Esophagus squamous epithelium (tissue), 5 donors: ENCODE measurements around the gene HSH2D. TPM values are rescaled to one million over a fixed set of nuclear protein-coding genes. Genes with fewer than 3 reads are reported as not detected.

ENCODE experiments used
- DNase-seq: peaks from one replicate; lab custom pipeline; 2025; lab: John Stamatoyannopoulos, UW
- H3K27ac ChIP-seq, 4 donors: fragments of 200-600 bp; sonication (generic); one replicate each; pipeline ENCODE4 v1.5.1; 2016 to 2019; ENCODE audit warnings: mild to moderate bottlenecking in 1 of 4
- H3K27me3 ChIP-seq, 4 donors: fragments of 200-600 bp; sonication (generic); 1 replicate in 3 of 4; 2 replicates in 1 of 4; pipeline versions ENCODE4 v1.5.1 to v1.6.0; 2017 to 2021; ENCODE audit warnings: antibody characterized with exemption in 1 of 4
- H3K36me3 ChIP-seq, 3 donors: fragments of 200-600 bp; sonication (generic); one replicate each; pipeline ENCODE4 v1.5.1; 2016 to 2019
- H3K4me1 ChIP-seq, 3 donors: fragments of 200-600 bp; sonication (generic); one replicate each; pipeline ENCODE4 v1.5.1; 2017 to 2019
- H3K4me3 ChIP-seq, 4 donors: fragments of 200-600 bp; sonication (generic); 1 replicate in 3 of 4; 2 replicates in 1 of 4; pipeline ENCODE4 v1.5.1; 2016 to 2019; ENCODE audit warnings: mild to moderate bottlenecking in 2 of 4, moderate library complexity in 1 of 4
- H3K9me3 ChIP-seq, 3 donors: fragments of 200-600 bp; sonication (generic); one replicate each; pipeline ENCODE4 v1.5.1; 2016 to 2019
- CTCF ChIP-seq, 6 experiments: fragments of 450-650 bp in 4 of 6; fragments of 200-600 bp in 2 of 6; sonication (generic) in 2 of 6; IDR thresholded peaks; one replicate each; pipeline ENCODE4 v1.5.1; 2016 to 2019; ENCODE audit warnings: antibody characterized with exemption in 6 of 6, mild to moderate bottlenecking in 4 of 6, moderate library complexity in 4 of 6
- POLR2A ChIP-seq, 4 donors: fragments of 450-650 bp; IDR thresholded peaks; one replicate each; pipeline ENCODE4 v1.6.1; 2017; ENCODE audit warnings: antibody characterized with exemption in 4 of 4, mild to moderate bottlenecking in 4 of 4, moderate library complexity in 3 of 4
- WGBS, 2 donors: methylation state at CpG; one replicate each; pipeline ENCODE4 v1.1.5; 2018; 5-methylcytosine and 5-hydroxymethylcytosine counted together
- intact Hi-C: fragments of 100-400 bp; cut with DNase I; formaldehyde crosslinking; loops from one replicate; pipeline ENCODE4 v1.15.0; 2022
- total RNA-seq, 4 donors: library from RNA; depleted of rRNA; stranded (reverse); fragments of >200 nt; gene quantifications; one replicate each; pipeline ENCODE4 v1.1.0, GENCODE V29; 2016
- donor health status: DM: yes; HTN: yes; CAD: no.

HSH2D gene
- total RNA-seq, 4 donors from 2014 or later = 0.31 to 1.1 (median 0.41) TPM; not detected in 1

- WGBS, 2 donors = 17 to 18% methylated on average over 3 of the region's 3 CpGs
- DNase-seq = no peak
- TF ChIP-seq CTCF (IDR thresholded peaks at IDR 0.05) = no peak
- TF ChIP-seq POLR2A (IDR thresholded peaks at IDR 0.05) = no peak
- H3K9me3 ChIP-seq = no peaks in the 10 kb centered on the region
- H3K4me1 ChIP-seq = peaks cover 5 to 17% (median 7%) of the 10 kb centered on the region in 3 donors
- no peak overlapping the region for H3K4me3 ChIP-seq
- peaks cover 11 to 33% (median 25%) of the 10 kb centered on the region in 3 donors for H3K36me3 ChIP-seq
- no peaks in the 10 kb centered on the region for H3K27me3 ChIP-seq
- intact Hi-C loops = no loop called here
- peak overlapping the region; percentile 24 to 58 (median 42) for H3K27ac ChIP-seq
Observed at GRCh38 chr19:16106121-16106520, 37.4 kb upstream of the HSH2D start.

- H3K9me3 ChIP-seq = no peaks in the 10 kb centered on the region
- peak in 2 of 4 donors; percentile 28 to 58 for TF ChIP-seq POLR2A (IDR thresholded peaks at IDR 0.05)
- TF ChIP-seq CTCF (IDR thresholded peaks at IDR 0.05) = peak; percentile 89 to 100 (median 100)
- H3K4me3 ChIP-seq = peak within 1 kb of the TSS; percentile 69 to 83 (median 76)
- H3K4me1 ChIP-seq = peaks cover 16 to 60% (median 33%) of the 10 kb centered on the region in 3 donors
- H3K27me3 ChIP-seq = no peaks in the 10 kb centered on the region
- H3K36me3 ChIP-seq = peaks cover 0 to 16% (median 0%) of the 10 kb centered on the region in 3 donors
- DNase-seq = peak; percentile 97
- 0 to 1% methylated on average over 7 to 20 of the region's 81 CpGs for WGBS, 2 donors
- peak within 1 kb of the TSS; percentile 91 to 95 (median 94) for H3K27ac ChIP-seq
- intact Hi-C loops = loop anchor here (10.0 kb wide), 1 partner anchor 47 kb away; no protein-coding TSS in a partner anchor
Observed at GRCh38 chr19:16111160-16111908, 32.2 kb upstream of the HSH2D start, which contains the start of gene RAB8A. TSS of gene RAB8A (plus strand) at chr19:16111889. CDS start at chr19:16111902, 13 bp downstream.

GRCh38 chr19:16111909-16112752 is 31.4 kb upstream of the HSH2D start:
- H3K9me3 ChIP-seq = no peaks in the 10 kb centered on the region
- WGBS, 2 donors = 0 to 3% methylated on average over 8 to 14 of the region's 37 CpGs
- peaks cover 16 to 55% (median 33%) of the 10 kb centered on the region in 3 donors for H3K4me1 ChIP-seq
- TF ChIP-seq POLR2A (IDR thresholded peaks at IDR 0.05) (peak in 2 of 4 donors; percentile 30 to 75), CTCF (IDR thresholded peaks at IDR 0.05) (no peak)
- H3K36me3 ChIP-seq = peaks cover 0 to 23% (median 0%) of the 10 kb centered on the region in 3 donors
- intact Hi-C loops = loop anchor here (10.0 kb wide), 1 partner anchor 47 kb away; no protein-coding TSS in a partner anchor
- H3K27me3 ChIP-seq = no peaks in the 10 kb centered on the region
- peak overlapping the region; percentile 69 to 83 (median 76) for H3K4me3 ChIP-seq
- H3K27ac ChIP-seq = peak overlapping the region; percentile 91 to 95 (median 94)
- no peak for DNase-seq

GRCh38 chr19:16112778-16113177 is 30.7 kb upstream of the HSH2D start:
- WGBS, 2 donors = 50% methylated on average over 1 of the region's 2 CpGs; no CpG with 5 or more reads in 1 of the 2 donors
- H3K36me3 ChIP-seq = peaks cover 0 to 30% (median 0%) of the 10 kb centered on the region in 3 donors
- H3K27me3 ChIP-seq = no peaks in the 10 kb centered on the region
- no peaks in the 10 kb centered on the region for H3K9me3 ChIP-seq
- TF ChIP-seq CTCF (IDR thresholded peaks at IDR 0.05) (no peak), POLR2A (IDR thresholded peaks at IDR 0.05) (no peak)
- H3K4me3 ChIP-seq = peak overlapping the region in 3 of 4 donors; percentile 76 to 83 (median 76)
- peak overlapping the region; percentile 91 to 95 (median 94) for H3K27ac ChIP-seq
- DNase-seq = no peak
- H3K4me1 ChIP-seq = peaks cover 16 to 50% (median 33%) of the 10 kb centered on the region in 3 donors
- intact Hi-C loops = loop anchor here (10.0 kb wide), 1 partner anchor 48 kb away; no protein-coding TSS in a partner anchor
